ENCODE results near the gene WDR64.
"Not testable (repeated sequence)": the region's sequence is repeated elsewhere in the genome, so short reads cannot be mapped to it uniquely, and the experiment has no call there.

The WDR64 gene

DNA sequence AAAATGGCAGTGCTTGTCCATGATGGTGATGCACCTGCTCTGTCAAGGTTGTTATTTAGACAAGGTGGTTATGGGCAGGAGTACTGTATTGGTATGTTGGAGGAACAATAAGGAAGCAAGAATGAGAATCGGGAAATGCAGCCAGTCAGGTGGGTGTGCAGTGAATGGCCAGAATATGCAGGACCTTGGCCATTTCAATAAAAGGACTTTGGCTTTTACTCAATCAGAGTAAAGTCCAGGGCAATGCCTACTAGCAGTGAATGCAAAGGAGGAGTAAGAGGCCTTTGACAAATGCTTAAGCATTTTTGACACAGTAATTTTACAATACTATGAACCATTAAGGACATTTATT, 9.5 kb upstream of the WDR64 start:
- H3K9me3 ChIP-seq (ENCODE audit: insufficient read depth, low read depth, low read length): no peaks in the 10 kb centered on the region
- H3K36me3 ChIP-seq (ENCODE audit: insufficient read depth, low read depth, low read length): peaks cover 5% of the 10 kb centered on the region; the same call in 1 of the 2 replicates
- H3K4me1 ChIP-seq (ENCODE audit: insufficient read depth, low read length): peaks cover 8% of the 10 kb centered on the region
- H3K27ac ChIP-seq (ENCODE audit: low read length): no peak overlapping the region
- no peak overlapping the region for H3K4me3 ChIP-seq (ENCODE audit: low read length)
- no peaks in the 10 kb centered on the region for H3K27me3 ChIP-seq (ENCODE audit: insufficient read depth, low read length)
- no peak overlapping the region for H3K9ac ChIP-seq (ENCODE audit: low read depth, low read length)

DNA sequence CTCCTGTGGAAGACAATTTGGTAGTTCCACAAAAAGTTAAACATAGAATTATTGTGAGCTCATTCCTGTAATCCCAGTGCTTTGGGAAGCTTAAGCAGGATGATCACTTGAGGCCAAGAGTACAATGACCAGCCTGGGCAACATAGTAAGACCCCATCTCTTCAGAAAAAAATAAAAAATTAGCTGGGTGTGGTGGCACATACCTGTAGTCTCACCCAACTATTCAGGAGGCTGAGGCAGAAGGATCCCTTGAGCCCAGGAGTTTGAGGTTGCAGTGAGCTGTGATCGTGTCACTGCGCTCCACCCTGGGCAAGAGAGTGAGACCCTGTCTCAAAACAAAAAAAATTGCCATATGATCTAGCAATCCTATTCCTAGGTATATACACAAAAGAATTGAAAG, 7.8 kb upstream of the WDR64 start:
- Histone ChIP-seq H3K27me3 (ENCODE audit: insufficient read depth, low read length) (no peaks in the 10 kb centered on the region), H3K4me1 (ENCODE audit: insufficient read depth, low read length) (peaks cover 6% of the 10 kb centered on the region), H3K9me3 (ENCODE audit: insufficient read depth, low read depth, low read length) (no peaks in the 10 kb centered on the region), H3K36me3 (ENCODE audit: insufficient read depth, low read depth, low read length) (no peaks in the 10 kb centered on the region), H3K4me3 (ENCODE audit: low read length) (no peak overlapping the region), H3K27ac (ENCODE audit: low read length) (no peak overlapping the region), H3K9ac (ENCODE audit: low read depth, low read length) (no peak overlapping the region)

DNA sequence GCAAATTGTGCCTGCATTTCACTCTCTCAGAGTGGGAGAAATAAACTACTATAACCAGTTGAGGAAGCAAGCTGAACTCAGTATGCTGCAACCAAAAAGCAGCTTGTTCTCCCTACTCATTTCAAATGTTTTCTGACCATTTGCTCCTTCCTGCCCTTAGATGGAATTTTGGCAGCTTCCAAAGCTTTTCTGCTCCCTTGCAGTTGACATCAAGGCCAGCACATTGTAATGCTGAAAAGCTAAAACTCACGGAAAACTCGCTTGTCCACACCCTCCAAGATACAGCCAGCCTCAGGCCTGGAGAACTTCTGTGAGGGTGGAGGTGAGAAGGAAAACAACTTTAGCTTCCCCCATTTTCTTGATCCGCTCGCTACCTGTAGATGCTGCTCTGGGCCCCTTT, 6.9 kb upstream of the WDR64 start:
- Histone ChIP-seq H3K9ac (ENCODE audit: low read depth, low read length) (no peak overlapping the region), H3K27me3 (ENCODE audit: insufficient read depth, low read length) (no peaks in the 10 kb centered on the region), H3K4me1 (ENCODE audit: insufficient read depth, low read length) (peaks cover 6% of the 10 kb centered on the region), H3K4me3 (ENCODE audit: low read length) (no peak overlapping the region), H3K36me3 (ENCODE audit: insufficient read depth, low read depth, low read length) (no peaks in the 10 kb centered on the region), H3K27ac (ENCODE audit: low read length) (no peak overlapping the region), H3K9me3 (ENCODE audit: insufficient read depth, low read depth, low read length) (no peaks in the 10 kb centered on the region)

GRCh38 chr1:241646201-241646600, 5.9 kb upstream of the WDR64 start:
- H3K4me3 ChIP-seq (ENCODE audit: low read length): no peak overlapping the region
- H3K4me1 ChIP-seq (ENCODE audit: insufficient read depth, low read length): peaks cover 3% of the 10 kb centered on the region; the same call in 1 of the 2 replicates
- H3K9ac ChIP-seq (ENCODE audit: low read depth, low read length): no peak overlapping the region
- H3K27me3 ChIP-seq (ENCODE audit: insufficient read depth, low read length): no peaks in the 10 kb centered on the region
- no peak overlapping the region for H3K27ac ChIP-seq (ENCODE audit: low read length)
- H3K36me3 ChIP-seq (ENCODE audit: insufficient read depth, low read depth, low read length): no peaks in the 10 kb centered on the region
- H3K9me3 ChIP-seq (ENCODE audit: insufficient read depth, low read depth, low read length): no peaks in the 10 kb centered on the region

- Histone ChIP-seq H3K4me3 (ENCODE audit: low read length) (no peak overlapping the region), H3K27ac (ENCODE audit: low read length) (no peak overlapping the region), H3K36me3 (ENCODE audit: insufficient read depth, low read depth, low read length) (no peaks in the 10 kb centered on the region), H3K9me3 (ENCODE audit: insufficient read depth, low read depth, low read length) (no peaks in the 10 kb centered on the region), H3K4me1 (ENCODE audit: insufficient read depth, low read length) (peaks cover 3% of the 10 kb centered on the region; the same call in 1 of the 2 replicates), H3K27me3 (ENCODE audit: insufficient read depth, low read length) (no peaks in the 10 kb centered on the region), H3K9ac (ENCODE audit: low read depth, low read length) (no peak overlapping the region)
Measured at GRCh38 chr1:241647658-241648057, 4.4 kb upstream of the WDR64 start.

- H3K9ac ChIP-seq (ENCODE audit: low read depth, low read length): no peak overlapping the region
- H3K27ac ChIP-seq (ENCODE audit: low read length): no peak overlapping the region
- H3K4me3 ChIP-seq (ENCODE audit: low read length): no peak overlapping the region
Measured at GRCh38 chr1:241648159-241648558, 3.9 kb upstream of the WDR64 start.

GRCh38 chr1:241654019-241654418, 1.9 kb downstream of the WDR64 start:
- Histone ChIP-seq H3K27ac (ENCODE audit: low read length) (no peak overlapping the region), H3K4me3 (ENCODE audit: low read length) (no peak overlapping the region), H3K9me3 (ENCODE audit: insufficient read depth, low read depth, low read length) (no peaks in the 10 kb centered on the region), H3K36me3 (ENCODE audit: insufficient read depth, low read depth, low read length) (no peaks in the 10 kb centered on the region), H3K4me1 (ENCODE audit: insufficient read depth, low read length) (no peaks in the 10 kb centered on the region), H3K27me3 (ENCODE audit: insufficient read depth, low read length) (no peaks in the 10 kb centered on the region), H3K9ac (ENCODE audit: low read depth, low read length) (no peak overlapping the region)

More at GRCh38 chr1:241648159-241648558, 3.9 kb upstream of the WDR64 start:
- Histone ChIP-seq H3K4me1 (ENCODE audit: insufficient read depth, low read length) (peaks cover 3% of the 10 kb centered on the region; the same call in 1 of the 2 replicates), H3K9me3 (ENCODE audit: insufficient read depth, low read depth, low read length) (no peaks in the 10 kb centered on the region), H3K36me3 (ENCODE audit: insufficient read depth, low read depth, low read length) (no peaks in the 10 kb centered on the region), H3K27me3 (ENCODE audit: insufficient read depth, low read length) (no peaks in the 10 kb centered on the region)

- Histone ChIP-seq H3K27ac (ENCODE audit: low read length) (no peak overlapping the region), H3K9me3 (ENCODE audit: insufficient read depth, low read depth, low read length) (no peaks in the 10 kb centered on the region), H3K36me3 (ENCODE audit: insufficient read depth, low read depth, low read length) (no peaks in the 10 kb centered on the region), H3K27me3 (ENCODE audit: insufficient read depth, low read length) (no peaks in the 10 kb centered on the region), H3K4me3 (ENCODE audit: low read length) (no peak overlapping the region), H3K9ac (ENCODE audit: low read depth, low read length) (no peak overlapping the region), H3K4me1 (ENCODE audit: insufficient read depth, low read length) (no peaks in the 10 kb centered on the region)
Measured at GRCh38 chr1:241654641-241655040, 2.6 kb downstream of the WDR64 start.

DNA sequence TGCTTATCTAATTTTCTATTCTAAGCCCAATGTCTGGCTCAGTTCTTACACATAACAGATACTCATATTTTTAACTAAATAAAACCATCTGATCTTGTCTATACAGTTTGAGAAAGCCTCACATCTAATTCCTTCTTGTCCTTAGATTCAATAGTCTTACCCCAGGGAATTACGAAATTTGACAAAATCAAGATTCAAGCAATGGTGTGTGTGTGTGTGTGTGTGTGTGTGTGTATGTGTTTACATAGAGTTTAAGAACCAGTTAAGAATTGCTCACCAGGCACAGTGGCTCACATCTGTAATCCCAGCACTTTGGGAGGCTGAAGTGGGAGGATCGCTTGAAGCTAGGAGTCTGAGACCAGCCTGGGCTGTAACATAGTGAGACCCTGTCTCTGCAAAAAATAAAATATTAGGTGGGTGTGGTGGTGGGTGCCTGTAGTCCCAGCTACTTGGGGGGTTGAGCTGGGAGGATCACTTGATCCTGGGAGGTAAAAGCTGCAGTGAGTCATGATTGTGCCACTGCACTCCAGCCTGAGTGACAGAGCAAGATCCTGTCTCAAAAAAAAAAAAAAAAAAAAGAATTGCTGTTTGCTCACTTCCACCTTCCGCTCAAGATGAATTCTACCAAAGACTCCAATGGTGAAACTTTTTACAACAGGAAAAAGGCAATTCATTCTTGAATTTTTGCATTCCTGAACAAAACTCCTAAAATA, 6.2 kb downstream of the WDR64 start:
- no peaks in the 10 kb centered on the region for H3K36me3 ChIP-seq (ENCODE audit: insufficient read depth, low read depth, low read length)
- H3K4me1 ChIP-seq (ENCODE audit: insufficient read depth, low read length): no peaks in the 10 kb centered on the region
- H3K27me3 ChIP-seq (ENCODE audit: insufficient read depth, low read length): no peaks in the 10 kb centered on the region
- no peak overlapping the region for H3K4me3 ChIP-seq (ENCODE audit: low read length)
- no peaks in the 10 kb centered on the region for H3K9me3 ChIP-seq (ENCODE audit: insufficient read depth, low read depth, low read length)
- no peak overlapping the region for H3K27ac ChIP-seq (ENCODE audit: low read length)
- no peak overlapping the region for H3K9ac ChIP-seq (ENCODE audit: low read depth, low read length)

DNA sequence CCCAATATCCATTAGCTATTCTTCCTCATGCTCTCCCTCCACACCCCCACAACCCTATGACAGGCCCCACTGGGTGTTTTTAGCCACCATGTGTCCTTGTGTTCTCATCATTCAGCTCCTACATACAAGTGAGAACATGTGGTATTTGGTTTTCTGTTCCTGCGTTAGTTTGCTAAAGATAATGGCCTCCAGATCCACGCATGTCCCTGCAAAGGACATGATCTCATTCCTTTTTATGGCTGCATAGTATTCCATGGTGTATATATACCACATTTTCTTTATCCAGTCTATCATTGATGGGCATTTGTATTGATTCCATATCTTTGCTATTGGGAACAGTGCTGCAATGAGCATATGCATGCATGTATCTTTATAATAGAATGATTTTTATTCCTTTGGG, 6.9 kb downstream of the WDR64 start:
- H3K36me3 ChIP-seq (ENCODE audit: insufficient read depth, low read depth, low read length); H3K27ac ChIP-seq (ENCODE audit: low read length); H3K4me1 ChIP-seq (ENCODE audit: insufficient read depth, low read length); H3K4me3 ChIP-seq (ENCODE audit: low read length); H3K9ac ChIP-seq (ENCODE audit: low read depth, low read length); H3K9me3 ChIP-seq (ENCODE audit: insufficient read depth, low read depth, low read length); H3K27me3 ChIP-seq (ENCODE audit: insufficient read depth, low read length): not testable (repeated sequence)

- Histone ChIP-seq H3K9ac (ENCODE audit: low read depth, low read length) (no peak overlapping the region), H3K27ac (ENCODE audit: low read length) (no peak overlapping the region), H3K36me3 (ENCODE audit: insufficient read depth, low read depth, low read length) (no peaks in the 10 kb centered on the region), H3K27me3 (ENCODE audit: insufficient read depth, low read length) (no peaks in the 10 kb centered on the region), H3K4me1 (ENCODE audit: insufficient read depth, low read length) (no peaks in the 10 kb centered on the region), H3K4me3 (ENCODE audit: low read length) (no peak overlapping the region), H3K9me3 (ENCODE audit: insufficient read depth, low read depth, low read length) (no peaks in the 10 kb centered on the region)
Measured at GRCh38 chr1:241660424-241660972, 8.4 kb downstream of the WDR64 start.

GRCh38 chr1:241666419-241666818, 14.3 kb downstream of the WDR64 start:
- no peaks in the 10 kb centered on the region for H3K4me1 ChIP-seq (ENCODE audit: insufficient read depth, low read length)
- H3K4me3 ChIP-seq (ENCODE audit: low read length): no peak overlapping the region
- H3K27me3 ChIP-seq (ENCODE audit: insufficient read depth, low read length): no peaks in the 10 kb centered on the region
- H3K27ac ChIP-seq (ENCODE audit: low read length): no peak overlapping the region
- no peaks in the 10 kb centered on the region for H3K36me3 ChIP-seq (ENCODE audit: insufficient read depth, low read depth, low read length)
- no peak overlapping the region for H3K9ac ChIP-seq (ENCODE audit: low read depth, low read length)
- H3K9me3 ChIP-seq (ENCODE audit: insufficient read depth, low read depth, low read length): no peaks in the 10 kb centered on the region
